Fibroblast of lung (primary cell): ENCODE results near the gene SLK.

Experiments used
- EZH2 ChIP-seq: IDR thresholded peaks from 2 replicates; pipeline ENCODE4 v1.5.1; 2012; ENCODE audit warnings: low read length, control low read depth, mild to moderate bottlenecking; ENCODE audit errors: missing control alignments
- TF ChIP-seq, protein P1 (sequence below), 2 donors: IDR thresholded peaks in 1 of 2; conservative IDR thresholded peaks in 1 of 2; 1 replicate in 1 of 2; 2 replicates in 1 of 2; pipeline ENCODE4 v1.5.1; 2011 to 2012; ENCODE audit warnings: low read length in 2 of 2, control low read depth in 1 of 2, inconsistent platforms in 1 of 2, low read depth in 1 of 2, mild to moderate bottlenecking in 1 of 2

DNA sequence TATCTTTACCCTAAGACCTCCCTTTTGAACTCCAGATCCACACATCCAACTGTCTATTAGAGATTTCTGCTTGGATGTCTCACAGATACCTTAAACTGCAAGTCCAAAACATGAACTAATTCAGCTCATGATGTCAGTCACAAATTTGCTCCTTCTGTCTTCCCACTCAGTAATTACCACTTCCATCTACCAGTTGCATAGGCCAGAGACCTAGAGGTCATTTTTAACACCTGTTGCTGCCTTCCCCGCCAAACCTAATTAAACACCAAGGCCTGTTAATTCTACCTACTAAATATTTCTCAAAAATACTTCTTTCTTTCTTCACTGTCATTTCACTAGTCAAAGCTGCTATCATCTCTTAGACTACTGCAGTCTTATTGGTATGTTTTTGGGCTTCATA, 8.2 kb downstream of the SLK start:
- TF ChIP-seq, protein P1, sequence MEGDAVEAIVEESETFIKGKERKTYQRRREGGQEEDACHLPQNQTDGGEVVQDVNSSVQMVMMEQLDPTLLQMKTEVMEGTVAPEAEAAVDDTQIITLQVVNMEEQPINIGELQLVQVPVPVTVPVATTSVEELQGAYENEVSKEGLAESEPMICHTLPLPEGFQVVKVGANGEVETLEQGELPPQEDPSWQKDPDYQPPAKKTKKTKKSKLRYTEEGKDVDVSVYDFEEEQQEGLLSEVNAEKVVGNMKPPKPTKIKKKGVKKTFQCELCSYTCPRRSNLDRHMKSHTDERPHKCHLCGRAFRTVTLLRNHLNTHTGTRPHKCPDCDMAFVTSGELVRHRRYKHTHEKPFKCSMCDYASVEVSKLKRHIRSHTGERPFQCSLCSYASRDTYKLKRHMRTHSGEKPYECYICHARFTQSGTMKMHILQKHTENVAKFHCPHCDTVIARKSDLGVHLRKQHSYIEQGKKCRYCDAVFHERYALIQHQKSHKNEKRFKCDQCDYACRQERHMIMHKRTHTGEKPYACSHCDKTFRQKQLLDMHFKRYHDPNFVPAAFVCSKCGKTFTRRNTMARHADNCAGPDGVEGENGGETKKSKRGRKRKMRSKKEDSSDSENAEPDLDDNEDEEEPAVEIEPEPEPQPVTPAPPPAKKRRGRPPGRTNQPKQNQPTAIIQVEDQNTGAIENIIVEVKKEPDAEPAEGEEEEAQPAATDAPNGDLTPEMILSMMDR (conservative IDR thresholded peaks at IDR 0.05 in 1 of 2, IDR thresholded peaks at IDR 0.05 in 1 of 2; ENCODE audit: low read depth in 1 of 2, low read length in 2 of 2), result no peak
- no peak for TF ChIP-seq EZH2
